Measurements from ENCODE around the gene USB1. TPM values are rescaled to one million over a fixed set of nuclear protein-coding genes. Genes with fewer than 3 reads are reported as not detected.

The USB1 gene
- total RNA-seq, 1 experiment from 2014 or later = 106 TPM

DNA sequence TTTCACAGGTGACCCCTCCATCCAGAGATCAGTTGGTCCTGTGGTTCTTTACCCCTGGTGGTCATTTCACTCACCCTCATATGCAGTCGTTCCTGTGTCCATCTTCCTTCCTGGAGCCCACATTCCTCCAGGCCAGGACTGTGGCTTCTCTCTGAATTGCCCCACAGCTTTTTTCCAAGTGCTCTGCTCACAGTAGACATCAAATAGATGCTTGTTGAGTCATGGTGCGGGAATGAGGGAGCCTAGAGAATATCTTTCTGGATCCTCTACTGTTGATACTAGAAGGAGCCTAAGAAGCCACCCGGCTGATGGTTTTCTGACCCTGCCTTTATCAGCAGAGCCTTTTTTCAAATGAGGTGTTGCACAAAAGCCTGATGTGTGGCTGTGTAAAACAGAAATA lies 10.4 kb downstream of the USB1 start:
- H3K4me3 ChIP-seq (ENCODE audit: low read depth, low read length, poor library complexity, severe bottlenecking) = no peak overlapping the region
- ChIA-PET CTCF (no interaction called here), POLR2A (ENCODE audit: low non-redundant PET) (no interaction called here)
- peak overlapping the region; percentile 30 for H3K27ac ChIP-seq (ENCODE audit: low read depth, low read length, poor library complexity, severe bottlenecking)
- TF ChIP-seq, protein P1, sequence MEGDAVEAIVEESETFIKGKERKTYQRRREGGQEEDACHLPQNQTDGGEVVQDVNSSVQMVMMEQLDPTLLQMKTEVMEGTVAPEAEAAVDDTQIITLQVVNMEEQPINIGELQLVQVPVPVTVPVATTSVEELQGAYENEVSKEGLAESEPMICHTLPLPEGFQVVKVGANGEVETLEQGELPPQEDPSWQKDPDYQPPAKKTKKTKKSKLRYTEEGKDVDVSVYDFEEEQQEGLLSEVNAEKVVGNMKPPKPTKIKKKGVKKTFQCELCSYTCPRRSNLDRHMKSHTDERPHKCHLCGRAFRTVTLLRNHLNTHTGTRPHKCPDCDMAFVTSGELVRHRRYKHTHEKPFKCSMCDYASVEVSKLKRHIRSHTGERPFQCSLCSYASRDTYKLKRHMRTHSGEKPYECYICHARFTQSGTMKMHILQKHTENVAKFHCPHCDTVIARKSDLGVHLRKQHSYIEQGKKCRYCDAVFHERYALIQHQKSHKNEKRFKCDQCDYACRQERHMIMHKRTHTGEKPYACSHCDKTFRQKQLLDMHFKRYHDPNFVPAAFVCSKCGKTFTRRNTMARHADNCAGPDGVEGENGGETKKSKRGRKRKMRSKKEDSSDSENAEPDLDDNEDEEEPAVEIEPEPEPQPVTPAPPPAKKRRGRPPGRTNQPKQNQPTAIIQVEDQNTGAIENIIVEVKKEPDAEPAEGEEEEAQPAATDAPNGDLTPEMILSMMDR (conservative IDR thresholded peaks at IDR 0.05; ENCODE audit: low read depth, low read length) = no peak
- TF ChIP-seq EZH2 (IDR thresholded peaks at IDR 0.05; ENCODE audit: borderline replicate concordance, low read depth, low read length, poor library complexity, severe bottlenecking) = no peak
- H3K9me3 ChIP-seq (ENCODE audit: low read depth, low read length, poor library complexity, severe bottlenecking) = no peaks in the 10 kb centered on the region
- H3K36me3 ChIP-seq (ENCODE audit: insufficient read depth, low read length, poor library complexity, severe bottlenecking) = peaks cover 34% of the 10 kb centered on the region
- H3K27me3 ChIP-seq (replicated peaks; ENCODE audit: insufficient read depth, low read depth, low read length, poor library complexity) = no peaks in the 10 kb centered on the region
- intact Hi-C loops (cut with micrococcal nuclease; ENCODE audit: unreplicated experiment) = loop anchor here (5.0 kb wide), 1 partner anchor 364 kb away; no protein-coding TSS in a partner anchor
- peaks cover 5% of the 10 kb centered on the region for H3K4me1 ChIP-seq (ENCODE audit: insufficient read depth, low read length, poor library complexity, severe bottlenecking)
- BruUV-seq (replicated peaks) = no TSS peak
- DNase-seq (ENCODE audit: low spot score) = peak; percentile 29

GRCh38 chr16:58012481-58012880 lies 11.3 kb downstream of the USB1 start:
- Histone ChIP-seq H3K36me3 (ENCODE audit: insufficient read depth, low read length, poor library complexity, severe bottlenecking) (peaks cover 26% of the 10 kb centered on the region), H3K27me3 (replicated peaks; ENCODE audit: insufficient read depth, low read depth, low read length, poor library complexity) (no peaks in the 10 kb centered on the region), H3K4me3 (ENCODE audit: low read depth, low read length, poor library complexity, severe bottlenecking) (no peak overlapping the region), H3K9me3 (ENCODE audit: low read depth, low read length, poor library complexity, severe bottlenecking) (no peaks in the 10 kb centered on the region), H3K27ac (ENCODE audit: low read depth, low read length, poor library complexity, severe bottlenecking) (no peak overlapping the region), H3K4me1 (ENCODE audit: insufficient read depth, low read length, poor library complexity, severe bottlenecking) (peaks cover 5% of the 10 kb centered on the region)
- ChIA-PET CTCF (no interaction called here), POLR2A (ENCODE audit: low non-redundant PET) (no interaction called here)
- no peak for DNase-seq (ENCODE audit: low spot score)
- intact Hi-C loops (cut with micrococcal nuclease; ENCODE audit: unreplicated experiment) = loop anchor here (5.0 kb wide), 1 partner anchor 365 kb away; no protein-coding TSS in a partner anchor
- no TSS peak for BruUV-seq (replicated peaks)
- TF ChIP-seq, protein P1 (conservative IDR thresholded peaks at IDR 0.05; ENCODE audit: low read depth, low read length) = no peak
- TF ChIP-seq EZH2 (IDR thresholded peaks at IDR 0.05; ENCODE audit: borderline replicate concordance, low read depth, low read length, poor library complexity, severe bottlenecking) = no peak

DNA sequence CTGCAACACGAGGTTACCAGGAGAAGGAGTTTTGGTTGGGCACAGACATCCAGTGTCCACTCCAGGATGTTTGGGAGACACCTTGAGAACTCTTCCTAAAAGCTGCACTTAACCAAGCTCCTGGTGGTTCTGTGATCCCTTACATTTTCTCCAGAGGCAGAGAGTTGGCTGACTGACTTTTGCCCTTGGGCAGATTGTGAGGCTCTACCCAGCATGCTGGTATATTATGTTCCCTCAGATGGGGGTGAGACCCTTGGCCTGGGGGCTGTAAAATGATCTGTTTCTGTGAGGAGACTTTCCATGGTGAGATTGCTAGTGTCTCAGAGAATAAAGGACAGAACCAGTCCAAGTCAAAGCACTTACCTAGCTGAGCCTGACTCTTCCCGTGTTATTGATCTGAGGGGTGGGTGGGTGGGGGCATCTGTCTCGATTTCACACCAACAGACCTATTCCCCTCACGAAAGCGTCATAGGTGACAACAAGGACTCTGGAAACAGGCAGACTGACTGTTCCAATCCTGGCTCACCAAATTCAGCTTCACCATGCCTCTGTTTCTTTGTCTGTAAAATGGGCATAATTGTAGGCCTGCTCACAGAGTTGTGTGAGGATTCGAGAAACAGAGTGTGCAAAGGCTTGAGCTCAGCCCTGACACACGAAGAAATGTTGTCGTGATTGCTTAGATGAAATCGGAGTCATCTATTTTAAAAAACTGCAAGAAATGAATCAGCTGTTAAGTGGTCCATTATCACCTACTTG lies 12.2 kb downstream of the USB1 start:
- no peak for TF ChIP-seq EZH2 (IDR thresholded peaks at IDR 0.05; ENCODE audit: borderline replicate concordance, low read depth, low read length, poor library complexity, severe bottlenecking)
- TF ChIP-seq, protein P1 (conservative IDR thresholded peaks at IDR 0.05; ENCODE audit: low read depth, low read length) = no peak
- POLR2A ChIA-PET (ENCODE audit: low non-redundant PET) = no interaction called here
- intact Hi-C loops (cut with micrococcal nuclease; ENCODE audit: unreplicated experiment) = loop anchor here (5.0 kb wide), 1 partner anchor 366 kb away; no protein-coding TSS in a partner anchor
- CTCF ChIA-PET = no interaction called here
- H3K27me3 ChIP-seq (replicated peaks; ENCODE audit: insufficient read depth, low read depth, low read length, poor library complexity) = no peaks in the 10 kb centered on the region
- no TSS peak for BruUV-seq (replicated peaks)
- peaks cover 5% of the 10 kb centered on the region for H3K4me1 ChIP-seq (ENCODE audit: insufficient read depth, low read length, poor library complexity, severe bottlenecking)
- H3K9me3 ChIP-seq (ENCODE audit: low read depth, low read length, poor library complexity, severe bottlenecking) = no peaks in the 10 kb centered on the region
- no peak overlapping the region for H3K27ac ChIP-seq (ENCODE audit: low read depth, low read length, poor library complexity, severe bottlenecking)
- no peak overlapping the region for H3K4me3 ChIP-seq (ENCODE audit: low read depth, low read length, poor library complexity, severe bottlenecking)
- DNase-seq (ENCODE audit: low spot score) = no peak
- peaks cover 26% of the 10 kb centered on the region for H3K36me3 ChIP-seq (ENCODE audit: insufficient read depth, low read length, poor library complexity, severe bottlenecking)
